SHP77 treated with DMSO at 0.1 percent for 48 hours (cell line): ENCODE results near the gene AKAP9.
"Not testable (repeated sequence)": the region's sequence is repeated elsewhere in the genome, so short reads cannot be mapped to it uniquely, and the experiment has no call there.

Experiments used
- DNase-seq: peaks from one replicate; lab custom pipeline; 2025; lab: John Stamatoyannopoulos, UW

The AKAP9 gene

DNA sequence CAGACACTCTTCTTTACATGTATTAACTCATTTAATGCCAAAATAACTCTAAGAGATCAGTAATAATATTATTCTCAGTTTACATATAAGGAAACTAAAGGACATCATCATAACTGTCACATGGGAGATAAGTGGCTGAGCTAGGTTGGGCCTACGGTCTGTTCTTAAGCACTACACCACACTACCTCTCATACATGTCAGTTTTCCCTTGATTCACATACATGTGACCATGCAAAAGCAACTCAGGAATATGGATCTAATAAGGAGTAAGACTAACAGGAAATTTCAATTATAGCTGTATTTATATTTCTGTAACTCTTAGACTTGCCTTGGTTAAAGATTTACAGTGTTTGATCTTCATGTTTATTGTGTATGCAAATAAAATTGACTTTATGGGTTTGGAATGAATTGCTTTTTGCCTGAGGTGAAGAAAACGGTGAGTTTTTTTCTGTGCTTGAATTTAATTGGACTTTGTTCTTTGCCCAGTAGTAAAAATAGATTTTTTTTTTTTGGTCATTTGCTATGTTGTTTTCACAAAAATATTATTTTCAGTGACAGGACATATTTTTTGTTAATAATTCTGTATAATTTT is 123.9 kb downstream of the AKAP9 start:
- DNase-seq = no peak

DNA sequence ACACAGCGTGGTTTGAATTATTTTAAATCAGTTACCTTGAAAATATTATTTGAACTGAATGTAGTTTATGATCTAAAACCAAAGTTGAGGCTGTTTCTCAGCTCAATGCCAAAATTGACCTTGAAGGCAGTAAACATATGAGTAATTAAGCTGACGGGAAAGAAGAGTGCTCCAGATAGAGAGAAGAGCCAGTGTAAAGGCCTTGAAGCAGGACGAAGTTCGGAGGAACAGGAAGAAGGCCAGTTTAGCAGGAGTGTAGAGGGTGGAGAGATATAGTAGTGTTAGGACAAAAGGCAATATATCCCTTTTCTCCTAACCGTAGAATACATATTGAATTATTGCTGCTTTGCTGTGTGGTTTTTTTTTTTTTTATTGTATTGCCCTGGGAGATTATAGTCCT is 130.4 kb downstream of the AKAP9 start:
- DNase-seq = no peak

DNA sequence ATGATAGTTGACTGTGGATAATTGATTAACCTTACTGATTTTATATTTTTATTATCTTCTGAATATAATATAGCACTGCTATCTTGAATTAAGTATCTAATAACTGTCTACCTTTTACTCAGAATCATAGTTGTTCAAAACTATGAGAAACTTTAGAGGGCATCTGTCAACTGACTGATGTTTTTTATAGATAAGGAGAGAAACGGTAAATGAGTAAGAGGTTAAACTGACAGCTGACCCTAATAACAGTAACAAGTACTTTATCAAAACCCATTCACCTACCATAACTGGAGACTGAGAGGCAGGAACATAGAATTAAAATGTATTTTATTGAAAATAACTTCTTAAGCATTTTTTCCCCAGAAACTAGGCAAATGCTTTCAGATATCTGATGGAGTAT is 131.5 kb downstream of the AKAP9 start:
- DNase-seq = no peak

GRCh38 chr7:92072708-92073107 is 132.0 kb downstream of the AKAP9 start:
- DNase-seq = no peak

- DNase-seq = no peak
These were observed 134.9 kb downstream of the AKAP9 start for GRCh38 chr7:92075455-92076158.

DNA sequence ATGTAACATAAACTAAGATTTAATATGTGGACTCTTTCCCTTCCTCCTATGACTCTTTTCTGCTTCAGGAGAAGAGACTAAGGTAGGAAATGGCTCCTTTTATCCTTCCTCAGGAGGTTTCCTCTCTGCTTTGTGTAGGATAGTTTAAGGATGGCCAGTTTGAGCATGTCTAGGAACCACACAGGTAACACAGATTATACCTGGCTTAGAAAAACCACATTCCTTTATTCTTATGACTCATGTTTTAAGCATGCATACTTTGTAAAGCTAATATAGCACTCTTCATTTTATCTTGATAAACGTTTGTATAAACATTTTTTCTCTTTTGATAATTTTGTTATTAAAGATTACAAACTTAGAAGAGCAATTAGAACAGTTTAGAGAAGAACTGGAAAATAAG is 135.8 kb downstream of the AKAP9 start:
- DNase-seq = no peak

DNA sequence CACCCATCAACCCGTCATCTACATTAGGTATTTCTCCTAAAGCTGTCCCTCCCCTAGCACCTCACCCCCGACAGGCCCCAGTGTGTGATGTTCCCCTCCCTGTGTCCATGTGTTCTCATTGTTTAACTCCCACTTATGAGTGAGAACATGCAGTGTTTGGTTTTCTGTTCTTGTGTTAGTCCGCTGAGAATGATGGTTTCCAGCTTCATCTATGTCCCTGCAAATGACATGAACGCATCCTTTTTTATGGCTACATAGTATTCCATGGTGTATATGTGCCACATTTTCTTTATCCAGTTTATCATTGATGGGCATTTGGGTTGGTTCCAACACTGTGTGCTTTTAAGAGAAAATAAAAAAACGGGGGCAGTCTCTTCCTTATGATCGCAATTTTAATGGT is 143.3 kb downstream of the AKAP9 start:
- DNase-seq = not testable (repeated sequence)

DNA sequence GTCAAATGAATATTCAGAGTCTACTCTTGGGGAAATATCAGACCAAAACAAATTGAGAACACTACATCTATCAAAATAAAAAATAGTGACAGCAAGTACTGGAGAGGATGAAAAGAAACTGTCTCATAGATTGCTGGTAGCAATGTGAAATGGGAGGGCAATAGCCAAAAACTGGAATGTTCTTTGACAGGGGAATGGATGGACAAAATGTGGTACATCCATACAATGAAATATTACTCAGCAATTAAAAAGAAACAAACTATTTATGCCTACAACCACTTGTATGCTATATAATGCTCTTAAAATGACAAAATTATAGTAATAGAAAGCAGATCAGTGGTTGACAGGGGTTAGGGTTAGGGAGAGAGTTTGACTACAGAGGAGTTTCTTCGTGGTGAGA is 147.6 kb downstream of the AKAP9 start:
- DNase-seq = no peak

DNA sequence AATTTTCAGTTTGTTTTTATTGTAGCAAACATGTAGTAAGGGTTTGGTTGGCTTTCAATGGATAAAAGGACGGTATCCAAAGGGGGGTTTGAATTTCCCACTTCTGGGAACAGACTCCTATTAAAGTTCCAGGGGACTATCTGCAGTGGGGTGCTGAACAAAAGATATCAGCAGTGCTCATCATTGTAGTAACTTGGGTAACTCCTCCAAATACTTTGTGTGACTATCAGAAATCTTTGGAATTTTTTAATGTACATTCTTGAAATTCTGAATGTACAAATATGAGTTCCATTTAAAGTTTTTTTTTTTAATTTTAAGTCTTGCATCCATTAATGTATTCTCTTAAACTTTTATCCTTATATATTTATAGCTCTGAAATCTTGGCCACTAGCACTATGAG is 151.5 kb downstream of the AKAP9 start:
- DNase-seq = no peak

GRCh38 chr7:92095380-92095779 is 154.7 kb downstream of the AKAP9 start:
- no peak for DNase-seq

DNA sequence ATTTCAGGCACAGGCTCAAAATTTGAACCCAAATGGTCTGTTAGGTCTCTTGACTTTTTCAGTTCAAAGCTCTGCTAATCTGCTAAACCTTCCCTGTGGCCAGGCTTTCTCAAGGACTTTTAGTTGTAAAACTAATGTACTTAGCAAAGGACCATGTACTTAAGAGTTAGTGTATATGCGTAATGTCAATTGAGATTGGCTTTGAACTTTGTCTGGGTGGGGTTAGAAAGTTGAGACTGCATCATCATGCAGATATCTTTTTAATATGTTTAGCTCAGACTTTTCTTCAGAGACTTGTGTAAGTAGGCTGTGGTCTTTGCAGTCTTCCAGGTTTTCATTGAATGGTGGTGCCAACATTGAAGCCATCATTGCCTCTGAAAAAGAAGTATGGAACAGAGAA is 159.9 kb downstream of the AKAP9 start:
- no peak for DNase-seq

GRCh38 chr7:92102862-92103261 is 162.2 kb downstream of the AKAP9 start:
- not testable (repeated sequence) for DNase-seq

DNA sequence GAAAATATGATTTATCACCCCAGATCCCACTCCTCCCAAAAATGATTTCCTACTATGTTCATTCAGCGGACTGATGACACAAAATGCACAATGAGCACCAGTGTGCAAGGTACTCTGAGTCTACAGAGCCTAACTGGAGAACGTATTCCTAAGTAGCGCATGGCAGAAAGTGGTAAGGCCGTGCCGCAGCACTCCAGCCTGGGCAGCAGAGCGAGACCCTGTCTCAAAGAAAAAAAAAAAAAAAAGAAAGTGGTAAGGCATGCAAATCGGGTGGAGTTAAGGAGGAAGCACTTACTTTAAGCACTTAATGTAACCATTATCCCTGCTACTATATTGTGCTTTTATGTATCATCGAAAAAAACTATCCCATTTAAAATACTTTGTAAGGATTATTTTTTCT is 168.2 kb downstream of the AKAP9 start:
- no peak for DNase-seq

DNA sequence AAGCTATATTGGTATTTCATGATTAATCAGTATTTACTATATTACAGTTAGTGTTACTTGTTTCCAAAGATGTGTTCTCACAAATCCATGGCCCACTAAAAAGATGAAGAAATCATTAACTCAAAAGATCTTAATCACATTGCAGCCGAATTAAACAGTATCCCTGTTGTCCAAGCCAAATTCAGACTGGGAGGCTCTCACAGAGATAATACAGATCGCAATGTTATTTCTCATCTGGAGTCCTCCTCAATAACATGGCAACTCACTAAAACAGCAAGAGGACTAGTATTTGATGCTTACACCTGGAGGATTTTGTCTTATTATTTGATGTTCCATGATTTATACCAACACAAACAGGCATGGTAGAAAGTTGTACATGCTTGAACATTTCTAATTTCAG is 170.2 kb downstream of the AKAP9 start:
- no peak for DNase-seq

DNA sequence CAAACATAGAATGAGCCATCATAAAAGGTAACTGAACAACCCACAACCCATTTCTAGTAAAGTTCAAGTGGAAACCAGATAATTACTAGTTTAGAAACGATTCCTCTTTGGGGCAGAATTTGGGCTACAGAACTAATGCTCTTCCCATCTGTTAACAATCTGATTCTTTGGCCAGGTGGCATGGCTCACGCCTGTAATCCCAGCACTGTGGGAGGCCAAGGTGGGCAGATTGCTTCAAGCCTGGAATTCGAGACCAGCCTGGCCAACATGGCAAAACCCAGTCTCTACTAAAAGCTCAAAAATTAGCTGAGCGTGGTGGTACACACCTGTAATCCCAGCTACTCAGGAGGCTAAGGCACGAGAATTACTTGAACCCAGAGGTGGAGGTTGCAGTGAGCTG is 175.2 kb downstream of the AKAP9 start:
- no peak for DNase-seq

DNA sequence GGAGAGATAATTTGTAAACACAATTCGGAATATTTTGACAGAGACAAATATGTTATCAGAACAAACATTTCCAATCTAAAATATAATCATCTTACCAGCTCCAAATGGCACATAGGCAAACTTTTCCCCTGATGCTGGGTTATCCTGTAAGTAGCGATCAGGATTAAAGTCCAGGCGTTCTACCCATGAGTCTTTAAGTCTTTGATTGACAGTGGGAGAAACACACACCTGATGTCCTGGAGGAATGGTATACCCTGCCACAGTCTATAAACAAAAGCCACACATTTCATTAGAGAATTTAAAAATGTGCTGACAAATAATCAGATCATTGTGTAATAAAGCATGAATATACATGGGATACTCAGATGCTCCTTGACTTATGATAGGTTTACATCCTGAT is 176.3 kb downstream of the AKAP9 start:
- DNase-seq = no peak

DNA sequence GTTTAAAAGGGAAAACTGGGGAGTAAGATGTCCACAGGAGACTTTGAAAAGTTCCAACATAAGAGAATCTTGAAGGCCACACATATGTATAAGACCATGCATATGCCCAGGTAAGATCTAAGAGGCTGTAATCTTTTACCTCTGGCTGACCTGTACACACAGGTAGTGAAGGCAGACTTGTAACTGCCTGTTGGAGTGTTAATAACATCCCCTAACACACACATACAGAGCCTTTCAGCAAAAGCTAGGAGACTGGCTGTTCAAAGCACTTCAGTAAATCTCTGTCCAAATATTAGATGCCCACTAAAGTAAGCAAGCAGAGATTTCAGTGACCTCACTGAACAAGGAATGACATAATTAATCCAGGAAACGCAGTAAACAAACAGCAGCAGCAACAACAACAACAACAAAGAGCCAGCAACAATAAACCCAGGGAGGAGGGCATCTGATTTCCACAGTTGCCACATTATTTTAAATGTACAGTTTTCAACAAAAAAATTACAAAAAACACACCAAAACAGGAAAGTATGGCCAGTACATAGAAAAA is 178.6 kb downstream of the AKAP9 start:
- peak; percentile 1 for DNase-seq

GRCh38 chr7:92121681-92122080 is 181.0 kb downstream of the AKAP9 start:
- DNase-seq = no peak

GRCh38 chr7:92131093-92131492 is 190.4 kb downstream of the AKAP9 start:
- DNase-seq = no peak

- no peak for DNase-seq
These were observed 191.2 kb downstream of the AKAP9 start for GRCh38 chr7:92131764-92132330.

- DNase-seq = no peak
These were observed 192.6 kb downstream of the AKAP9 start for GRCh38 chr7:92133133-92133736.

GRCh38 chr7:92133737-92134270 is 193.1 kb downstream of the AKAP9 start:
- peak; percentile 10 for DNase-seq
